Stimulated activated CD8-positive, alpha-beta memory T cell treated with anti-CD3 and anti-CD28 coated beads, Interleukin-7, amount 100 ng/mL, for 1 hour (primary cell): ENCODE data around the gene HOXC13.

Experiments used
- DNase-seq, 2 donors: peaks; one replicate each; pipeline ENCODE4 v3.0.0-alpha.2; 2020; ENCODE audit warnings: low read depth in 2 of 2

The HOXC13 gene

GRCh38 chr12:53982648-53983567 is 44.3 kb downstream of the HOXC13 start:
- DNase-seq, result no peak

GRCh38 chr12:53983568-53983949 is 44.9 kb downstream of the HOXC13 start:
- no peak for DNase-seq

- no peak for DNase-seq
Measured at GRCh38 chr12:53983950-53984572, 45.4 kb downstream of the HOXC13 start.

- DNase-seq, result peak; percentile 27 to 60
Measured at GRCh38 chr12:53984901-53985691, 46.5 kb downstream of the HOXC13 start, which contains the start of gene HOXC10. TSS of gene HOXC10 (plus strand) at chr12:53985146. CDS start at chr12:53985260, 114 bp downstream.

GRCh38 chr12:53985692-53985993 is 47.0 kb downstream of the HOXC13 start:
- no peak for DNase-seq

- DNase-seq, result no peak
Measured at GRCh38 chr12:53985994-53986685, 47.5 kb downstream of the HOXC13 start.

GRCh38 chr12:53986686-53987483 is 48.3 kb downstream of the HOXC13 start:
- no peak for DNase-seq

- no peak for DNase-seq
Measured at GRCh38 chr12:53987787-53988230, 49.2 kb downstream of the HOXC13 start.

- DNase-seq, result no peak
Measured at GRCh38 chr12:53988541-53989226, 50.1 kb downstream of the HOXC13 start.

- no peak for DNase-seq
Measured at GRCh38 chr12:53989227-53990113, 50.8 kb downstream of the HOXC13 start.

- no peak for DNase-seq
Measured at GRCh38 chr12:53990311-53991076, 51.9 kb downstream of the HOXC13 start.

GRCh38 chr12:53991077-53991460 is 52.4 kb downstream of the HOXC13 start:
- no peak for DNase-seq

GRCh38 chr12:53992377-53992889 is 53.8 kb downstream of the HOXC13 start:
- no peak for DNase-seq

- DNase-seq, result no peak
Measured at GRCh38 chr12:53993162-53994008, 54.8 kb downstream of the HOXC13 start.

- DNase-seq, result no peak
Measured at GRCh38 chr12:53994009-53994263, 55.3 kb downstream of the HOXC13 start.

- no peak for DNase-seq
Measured at GRCh38 chr12:53994264-53995001, 55.8 kb downstream of the HOXC13 start.

- no peak for DNase-seq
Measured at GRCh38 chr12:53995002-53995377, 56.4 kb downstream of the HOXC13 start.
